Spleen (tissue), 11 donors: Measurements from ENCODE around the gene EIPR1. TPM values are rescaled to one million over a fixed set of nuclear protein-coding genes. Genes with fewer than 3 reads are reported as not detected.
A peak's percentile ranks its signal among the peaks of the same experiment; 100 is the strongest.

Source experiments
- DNase-seq: peaks from one replicate; pipeline ENCODE4 v3.0.0-alpha.2; 2020
- H3K27ac ChIP-seq, 8 donors: fragments of 200-600 bp; sonication (generic) in 7 of 8; 1 replicate in 4 of 8; 2 replicates in 4 of 8; pipeline versions ENCODE4 v1.5.0 to v1.8.0; 2016 to 2021; ENCODE audit warnings: inconsistent platforms in 4 of 8, mild to moderate bottlenecking in 4 of 8, moderate library complexity in 1 of 8
- H3K27me3 ChIP-seq, 7 donors: fragments of 200-600 bp; sonication (generic) in 6 of 7; replicated peaks in 1 of 7; 1 replicate in 4 of 7; 2 replicates in 3 of 7; pipeline versions ENCODE4 v1.5.0 to v1.8.0; 2016 to 2021; ENCODE audit warnings: inconsistent platforms in 3 of 7, mild to moderate bottlenecking in 1 of 7
- H3K36me3 ChIP-seq, 6 donors: fragments of 200-600 bp; sonication (generic) in 5 of 6; 1 replicate in 4 of 6; 2 replicates in 2 of 6; pipeline versions ENCODE4 v1.5.0 to v1.8.0; 2016 to 2021; ENCODE audit warnings: inconsistent platforms in 2 of 6
- H3K4me1 ChIP-seq, 6 donors: fragments of 200-600 bp; sonication (generic) in 5 of 6; 1 replicate in 3 of 6; 2 replicates in 3 of 6; pipeline versions ENCODE4 v1.5.0 to v1.8.0; 2016 to 2021; ENCODE audit warnings: inconsistent platforms in 3 of 6
- H3K4me3 ChIP-seq, 8 donors: fragments of 200-600 bp; sonication (generic) in 7 of 8; 1 replicate in 4 of 8; 2 replicates in 4 of 8; pipeline versions ENCODE4 v1.5.0 to v1.8.0; 2016 to 2021; ENCODE audit warnings: inconsistent platforms in 4 of 8, mild to moderate bottlenecking in 4 of 8, moderate library complexity in 2 of 8
- H3K9me3 ChIP-seq, 8 donors: fragments of 200-600 bp; sonication (generic) in 7 of 8; 1 replicate in 4 of 8; 2 replicates in 4 of 8; pipeline versions ENCODE4 v1.5.0 to v1.8.0; 2016 to 2021; ENCODE audit warnings: inconsistent platforms in 4 of 8
- POLR2A ChIP-seq, 3 donors: fragments of 450-650 bp; IDR thresholded peaks; one replicate each; pipeline ENCODE4 v1.5.1; 2017; ENCODE audit warnings: antibody characterized with exemption in 3 of 3, mild to moderate bottlenecking in 1 of 3
- POLR2AphosphoS5 ChIP-seq, 3 donors: sonication (generic); formaldehyde crosslinking; IDR thresholded peaks; one replicate each; pipeline ENCODE4 v1.5.1; 2017; ENCODE audit warnings: antibody characterized with exemption in 3 of 3
- WGBS, 5 donors: extraction: QIAGEN DNeasy Blood & Tissue Kit in 3 of 5; methylation state at CpG; one replicate each; pipeline versions ENCODE4 v1.1.5 to v1.1.7; 2013 to 2018; 5-methylcytosine and 5-hydroxymethylcytosine counted together
- intact Hi-C: fragments of 100-400 bp; cut with DNase I; formaldehyde crosslinking; loops from one replicate; pipeline ENCODE4 v1.15.0; 2023; ENCODE audit warnings: low total_unique reads
- polyA plus RNA-seq, 3 donors: library from polyadenylated mRNA; stranded (reverse); fragments of 200-250 nt; gene quantifications; one replicate each; pipeline ENCODE4 v1.2.1, GENCODE V29; 2013
- total RNA-seq, 7 donors: library from RNA; depleted of rRNA in 3 of 7; stranded (reverse); fragments of >200 nt in 3 of 7; fragmentation: NEBNext Ultra II Directional in 4 of 7; extraction: Animal tissue kit (Norgen Biotek cat#: 25700) in 4 of 7; gene quantifications; one replicate each; pipeline versions ENCODE4 v1.1.0 to v1.2.1, GENCODE V29; 2016 to 2021
- TF ChIP-seq, protein P1 (sequence below), 11 experiments: fragments of 200-600 bp in 7 of 11; fragments of 450-650 bp in 4 of 11; sonication (generic) in 4 of 11; IDR thresholded peaks in 8 of 11; conservative IDR thresholded peaks in 3 of 11; 1 replicate in 7 of 11; 2 replicates in 4 of 11; pipeline versions ENCODE4 v1.4.0 to v1.8.0; 2016 to 2021; ENCODE audit warnings: antibody characterized with exemption in 11 of 11, inconsistent platforms in 4 of 11, mild to moderate bottlenecking in 1 of 11
- donor health status: healthy with polysubstance abuse.
- donor health status: DM: no; HTN: no; CAD: no; lungs with moderate emphysema.
- donor health status: DM: no; HTN: no; CAD: no.
- donor health status: Bipolar disorder and iron deficiency.
- donor health status: healthy.
- donor health status: DM: no; HTN: no; CAD: no.
- donor health status: DM: yes; HTN: yes; CAD: no.

Gene EIPR1
- total and polyA plus RNA-seq, 10 donors, result 16.1 to 60.1 (median 26.3) TPM

GRCh38 chr2:3307901-3308300, 69.7 kb downstream of the EIPR1 start:
- Histone ChIP-seq H3K4me3 (no peak overlapping the region), H3K27me3 (no peaks in the 10 kb centered on the region), H3K27ac (no peak overlapping the region), H3K36me3 (peaks cover 0 to 5% (median 0%) of the 10 kb centered on the region in 6 donors), H3K4me1 (peaks cover 0 to 22% (median 13%) of the 10 kb centered on the region in 6 donors), H3K9me3 (no peaks in the 10 kb centered on the region)
- intact Hi-C loops, result loop anchor here (10.0 kb wide), 2 partner anchors 113 to 303 kb away; no protein-coding TSS in a partner anchor
- WGBS, 5 donors, result 90 to 96% (median 93%) methylated on average over 9 of the region's 9 CpGs
- no peak for TF ChIP-seq POLR2AphosphoS5 (IDR thresholded peaks at IDR 0.05)
- TF ChIP-seq, protein P1, sequence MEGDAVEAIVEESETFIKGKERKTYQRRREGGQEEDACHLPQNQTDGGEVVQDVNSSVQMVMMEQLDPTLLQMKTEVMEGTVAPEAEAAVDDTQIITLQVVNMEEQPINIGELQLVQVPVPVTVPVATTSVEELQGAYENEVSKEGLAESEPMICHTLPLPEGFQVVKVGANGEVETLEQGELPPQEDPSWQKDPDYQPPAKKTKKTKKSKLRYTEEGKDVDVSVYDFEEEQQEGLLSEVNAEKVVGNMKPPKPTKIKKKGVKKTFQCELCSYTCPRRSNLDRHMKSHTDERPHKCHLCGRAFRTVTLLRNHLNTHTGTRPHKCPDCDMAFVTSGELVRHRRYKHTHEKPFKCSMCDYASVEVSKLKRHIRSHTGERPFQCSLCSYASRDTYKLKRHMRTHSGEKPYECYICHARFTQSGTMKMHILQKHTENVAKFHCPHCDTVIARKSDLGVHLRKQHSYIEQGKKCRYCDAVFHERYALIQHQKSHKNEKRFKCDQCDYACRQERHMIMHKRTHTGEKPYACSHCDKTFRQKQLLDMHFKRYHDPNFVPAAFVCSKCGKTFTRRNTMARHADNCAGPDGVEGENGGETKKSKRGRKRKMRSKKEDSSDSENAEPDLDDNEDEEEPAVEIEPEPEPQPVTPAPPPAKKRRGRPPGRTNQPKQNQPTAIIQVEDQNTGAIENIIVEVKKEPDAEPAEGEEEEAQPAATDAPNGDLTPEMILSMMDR (IDR thresholded peaks at IDR 0.05 in 8 of 11, conservative IDR thresholded peaks at IDR 0.05 in 3 of 11), result no peak
- no peak for TF ChIP-seq POLR2A (IDR thresholded peaks at IDR 0.05)
- peak; percentile 23 for DNase-seq

- no peak overlapping the region for H3K4me3 ChIP-seq
- WGBS, 5 donors, result 96 to 99% (median 97%) methylated on average over 9 of the region's 9 CpGs
- intact Hi-C loops, result loop anchor here (10.0 kb wide), 2 partner anchors 112 to 302 kb away; no protein-coding TSS in a partner anchor
- TF ChIP-seq POLR2A (IDR thresholded peaks at IDR 0.05) (no peak), POLR2AphosphoS5 (IDR thresholded peaks at IDR 0.05) (no peak)
- TF ChIP-seq, protein P1 (IDR thresholded peaks at IDR 0.05 in 8 of 11, conservative IDR thresholded peaks at IDR 0.05 in 3 of 11), result no peak
- no peaks in the 10 kb centered on the region for H3K9me3 ChIP-seq
- peaks cover 0 to 9% (median 0%) of the 10 kb centered on the region in 6 donors for H3K36me3 ChIP-seq
- no peaks in the 10 kb centered on the region for H3K27me3 ChIP-seq
- peaks cover 0 to 26% (median 15%) of the 10 kb centered on the region in 6 donors for H3K4me1 ChIP-seq
- peak; percentile 40 for DNase-seq
- H3K27ac ChIP-seq, result no peak overlapping the region
These were observed 70.4 kb downstream of the EIPR1 start for GRCh38 chr2:3307236-3307635.

- Histone ChIP-seq H3K27ac (no peak overlapping the region), H3K36me3 (peaks cover 0 to 16% (median 0%) of the 10 kb centered on the region in 6 donors), H3K27me3 (no peaks in the 10 kb centered on the region), H3K4me1 (peaks cover 0 to 26% (median 15%) of the 10 kb centered on the region in 6 donors), H3K9me3 (no peaks in the 10 kb centered on the region), H3K4me3 (no peak overlapping the region)
- DNase-seq, result peak; percentile 61
- no peak for TF ChIP-seq POLR2AphosphoS5 (IDR thresholded peaks at IDR 0.05)
- TF ChIP-seq, protein P1 (IDR thresholded peaks at IDR 0.05 in 8 of 11, conservative IDR thresholded peaks at IDR 0.05 in 3 of 11), result no peak
- TF ChIP-seq POLR2A (IDR thresholded peaks at IDR 0.05), result no peak
- intact Hi-C loops, result loop anchor here (10.0 kb wide), 2 partner anchors 111 to 301 kb away; no protein-coding TSS in a partner anchor
- WGBS, 5 donors, result 86 to 98% (median 94%) methylated on average over 12 of the region's 12 CpGs
These were observed 71.7 kb downstream of the EIPR1 start for GRCh38 chr2:3305952-3306351.

DNA sequence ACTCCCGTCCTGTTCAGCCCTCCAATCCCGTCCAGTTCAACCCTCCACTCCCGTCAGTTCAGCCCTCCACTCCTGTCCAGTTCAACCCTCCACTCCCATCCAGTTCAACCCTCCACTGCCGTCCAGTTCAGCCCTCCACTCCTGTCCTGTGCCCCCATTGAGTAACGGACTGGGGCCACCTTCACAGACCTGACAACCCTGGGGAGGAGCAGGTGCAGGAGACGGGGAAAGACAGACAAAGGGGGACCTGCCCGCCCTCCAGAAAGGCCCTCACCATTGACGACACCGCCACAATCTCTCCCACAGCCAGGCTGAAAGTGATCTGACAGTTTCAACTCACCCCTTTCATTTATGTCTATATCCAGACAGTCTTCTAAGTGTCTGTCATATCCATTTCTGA, 72.2 kb downstream of the EIPR1 start:
- peak; percentile 41 for DNase-seq
- no peaks in the 10 kb centered on the region for H3K9me3 ChIP-seq
- peaks cover 0 to 26% (median 15%) of the 10 kb centered on the region in 6 donors for H3K4me1 ChIP-seq
- 89 to 95% (median 92%) methylated on average over 9 of the region's 9 CpGs for WGBS, 5 donors
- H3K27me3 ChIP-seq, result no peaks in the 10 kb centered on the region
- H3K4me3 ChIP-seq, result no peak overlapping the region
- TF ChIP-seq POLR2AphosphoS5 (IDR thresholded peaks at IDR 0.05) (no peak), POLR2A (IDR thresholded peaks at IDR 0.05) (no peak)
- TF ChIP-seq, protein P1 (IDR thresholded peaks at IDR 0.05 in 8 of 11, conservative IDR thresholded peaks at IDR 0.05 in 3 of 11), result no peak
- peaks cover 0 to 16% (median 0%) of the 10 kb centered on the region in 6 donors for H3K36me3 ChIP-seq
- intact Hi-C loops, result loop anchor here (10.0 kb wide), 2 partner anchors 111 to 301 kb away; no protein-coding TSS in a partner anchor
- H3K27ac ChIP-seq, result no peak overlapping the region
